K562 (cell line): ENCODE results near the gene ZFPM1. TPM values are rescaled to one million over a fixed set of nuclear protein-coding genes. Genes with fewer than 3 reads are reported as not detected.
A peak's percentile ranks its signal among the peaks of the same experiment; 100 is the strongest.

Experiments
- ARID3A ChIP-seq: IDR thresholded peaks from 2 replicates; pipeline ENCODE4 v1.6.1; 2012; ENCODE audit warnings: low read depth, low read length, improper control_type of control experiment, borderline replicate concordance
- BRCA1 ChIP-seq, 2 experiments: fragments of 450-650 bp in 1 of 2; sonication (generic) in 1 of 2; formaldehyde crosslinking in 1 of 2; IDR thresholded peaks; 2 replicates each; pipeline versions ENCODE4 v1.5.0 to v1.6.1; 2017 to 2020; ENCODE audit warnings: mild to moderate bottlenecking in 1 of 2, missing genetic modification reagents in 1 of 2
- LCOR ChIP-seq: sonication (generic); formaldehyde crosslinking; IDR thresholded peaks from 2 replicates; pipeline ENCODE4 v1.8.0; 2022; ENCODE audit warnings: mild to moderate bottlenecking, missing genetic modification reagents
- MBD2 ChIP-seq: sonication (generic); IDR thresholded peaks from 2 replicates; pipeline ENCODE4 v1.6.1; 2016; ENCODE audit warnings: low read depth, borderline replicate concordance
- MYC ChIP-seq, 2 experiments: fragments of 250-450 bp in 1 of 2; sonication (Bioruptor Pico) in 1 of 2; IDR thresholded peaks; 2 replicates each; pipeline versions ENCODE4 v1.5.1 to v1.6.1; 2012 to 2021; ENCODE audit warnings: low read depth in 2 of 2, borderline replicate concordance in 1 of 2, improper control_type of control experiment in 1 of 2, low read length in 1 of 2, mild to moderate bottlenecking in 1 of 2, moderate library complexity in 1 of 2
- MYNN ChIP-seq, 2 experiments: sonication (generic); formaldehyde crosslinking in 1 of 2; IDR thresholded peaks; 2 replicates each; pipeline versions ENCODE4 v1.5.0 to v1.6.1; 2016 to 2020; ENCODE audit warnings: antibody characterized with exemption in 1 of 2, missing genetic modification reagents in 1 of 2
- PHF8 ChIP-seq: fragments of 200-600 bp; sonication (generic); IDR thresholded peaks from 2 replicates; pipeline ENCODE4 v1.6.1; 2012; ENCODE audit warnings: mixed run types, mild to moderate bottlenecking, inconsistent platforms, low read length, moderate library complexity, borderline replicate concordance
- RREB1 ChIP-seq: fragments of 250-450 bp; sonication (Bioruptor Pico); IDR thresholded peaks from 2 replicates; pipeline ENCODE4 v1.4.0; 2020
- SLC30A9 ChIP-seq: fragments of 250-450 bp; sonication (Bioruptor Pico); IDR thresholded peaks from 2 replicates; pipeline ENCODE4 v1.8.0; 2022; ENCODE audit warnings: mild to moderate bottlenecking, moderate library complexity
- SREBF2 ChIP-seq: sonication (generic); formaldehyde crosslinking; IDR thresholded peaks from 2 replicates; pipeline ENCODE4 v1.4.0; 2020; ENCODE audit warnings: mild to moderate bottlenecking, missing genetic modification reagents
- TBP ChIP-seq: optimal IDR thresholded peaks from 2 replicates; pipeline ENCODE3; 2011; ENCODE audit warnings: low read depth, low read length, improper control_type of control experiment
- ZNF24 ChIP-seq: fragments of 450-650 bp; IDR thresholded peaks from 2 replicates; pipeline ENCODE4 v1.6.1; 2016
- ZNF3 ChIP-seq: fragments of 250-450 bp; sonication (Bioruptor Pico); IDR thresholded peaks from 2 replicates; pipeline ENCODE4 v1.5.0; 2021; ENCODE audit warnings: mild to moderate bottlenecking, moderate library complexity
- polyA plus RNA-seq, 8 experiments: library from polyadenylated mRNA; depleted of rRNA in 4 of 8; stranded (reverse) in 5 of 8; unstranded in 3 of 8; fragments of >200 nt; fragmentation: Nextera tagmentation in 2 of 8; fragmentation: Illumina TruSeq in 1 of 8; extraction: Ambion mirVana in 2 of 8; extraction: Trizol in 1 of 8; gene quantifications; 2 replicates each; pipeline versions ENCODE4 v1.2.1 to v1.2.3, GENCODE V29; 2011 to 2014; ENCODE audit warnings: inconsistent platforms in 1 of 8, missing spikeins in 1 of 8
- total RNA-seq, 7 experiments: library from RNA; depleted of rRNA in 6 of 7; stranded (reverse); fragments of >200 nt in 6 of 7; fragmentation: Illumina TruSeq in 2 of 7; extraction: Trizol in 2 of 7; gene quantifications; 2 replicates each; pipeline versions ENCODE4 v1.2.1 to v1.2.3, GENCODE V29; 2011 to 2021; ENCODE audit warnings: low replicate concordance in 1 of 7
- TF ChIP-seq, protein P1 (sequence below): fragments of 200-800 bp; sonication (Bioruptor generic); IDR thresholded peaks from 2 replicates; pipeline ENCODE4 v1.6.1; 2017; ENCODE audit warnings: missing genetic modification characterization, missing compliant biosample characterization
- TF ChIP-seq, protein P2 (sequence below): sonication (generic); formaldehyde crosslinking; IDR thresholded peaks from 2 replicates; pipeline ENCODE4 v1.8.1; 2023; ENCODE audit warnings: mild to moderate bottlenecking, missing genetic modification reagents, moderate library complexity

Gene ZFPM1
- total and polyA plus RNA-seq, 9 of the 15 experiments (the other 6 are each of a cell fraction or from before 2014, with no cell fraction given), result 0.03 to 35.9 (median 1.4) TPM

DNA sequence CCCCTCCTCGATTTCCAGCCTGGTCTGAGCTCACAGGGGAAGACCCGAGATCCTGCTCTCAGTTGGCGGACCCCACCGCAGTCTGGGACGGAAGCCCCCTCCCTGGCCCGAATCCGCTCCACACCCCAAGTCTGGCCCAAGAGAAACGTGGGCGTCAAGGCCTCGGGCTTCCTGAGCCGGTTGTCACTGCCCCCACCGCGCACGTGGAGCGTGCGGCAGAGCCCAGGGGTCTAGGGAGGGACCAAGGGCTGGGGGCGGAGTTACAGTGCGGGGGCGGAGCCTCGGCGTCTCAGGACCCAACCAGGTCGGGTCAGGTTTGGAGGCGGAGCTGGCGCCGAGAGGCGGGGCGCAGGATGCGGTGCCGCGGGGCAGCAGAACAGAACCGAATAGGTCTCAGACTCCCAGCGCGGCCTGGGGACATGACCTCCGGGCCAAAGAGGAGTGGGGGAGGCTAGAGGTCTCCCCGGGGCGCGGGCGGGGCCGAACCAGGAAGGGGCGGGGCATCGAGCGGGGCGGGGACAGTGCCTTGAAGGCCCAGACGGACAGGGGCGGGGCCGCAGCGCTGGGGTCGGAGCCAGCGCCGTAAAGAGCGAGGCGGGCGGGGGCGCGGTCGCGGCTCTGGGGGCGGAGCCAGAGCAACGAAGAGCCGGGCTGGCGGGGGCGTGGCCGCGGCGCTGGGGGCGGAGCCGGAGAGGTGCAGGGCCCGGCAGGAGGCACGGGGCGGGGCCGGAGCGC lies 431 bp upstream of the ZFPM1 start (continued):
- TF ChIP-seq BRCA1 (IDR thresholded peaks at IDR 0.05), result no peak
- TF ChIP-seq BRCA1 (CRISPR knock-in tag; IDR thresholded peaks at IDR 0.05), result 0 out of 2 replicates have a peak, but pooled peaks have one; percentile 30
- no peak for TF ChIP-seq ARID3A
- TF ChIP-seq SLC30A9 (CRISPR knock-in tag), result no peak
- TF ChIP-seq TBP, result peak; percentile 52
- TF ChIP-seq MBD2, result peak; percentile 32; the same call in 1 of the 2 replicates
- TF ChIP-seq ZNF3 (CRISPR knock-in tag), result no peak
- TF ChIP-seq, protein P1, sequence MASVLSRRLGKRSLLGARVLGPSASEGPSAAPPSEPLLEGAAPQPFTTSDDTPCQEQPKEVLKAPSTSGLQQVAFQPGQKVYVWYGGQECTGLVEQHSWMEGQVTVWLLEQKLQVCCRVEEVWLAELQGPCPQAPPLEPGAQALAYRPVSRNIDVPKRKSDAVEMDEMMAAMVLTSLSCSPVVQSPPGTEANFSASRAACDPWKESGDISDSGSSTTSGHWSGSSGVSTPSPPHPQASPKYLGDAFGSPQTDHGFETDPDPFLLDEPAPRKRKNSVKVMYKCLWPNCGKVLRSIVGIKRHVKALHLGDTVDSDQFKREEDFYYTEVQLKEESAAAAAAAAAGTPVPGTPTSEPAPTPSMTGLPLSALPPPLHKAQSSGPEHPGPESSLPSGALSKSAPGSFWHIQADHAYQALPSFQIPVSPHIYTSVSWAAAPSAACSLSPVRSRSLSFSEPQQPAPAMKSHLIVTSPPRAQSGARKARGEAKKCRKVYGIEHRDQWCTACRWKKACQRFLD (CRISPR knock-in tag), result no peak
- no peak for TF ChIP-seq RREB1
- TF ChIP-seq SREBF2, result peak; percentile 48; the same call in 1 of the 2 replicates
- TF ChIP-seq ZNF24, result no peak
- no peak for TF ChIP-seq MYNN (IDR thresholded peaks at IDR 0.05)
- TF ChIP-seq MYNN (CRISPR knock-in tag; IDR thresholded peaks at IDR 0.05), result no peak
- TF ChIP-seq, protein P2, sequence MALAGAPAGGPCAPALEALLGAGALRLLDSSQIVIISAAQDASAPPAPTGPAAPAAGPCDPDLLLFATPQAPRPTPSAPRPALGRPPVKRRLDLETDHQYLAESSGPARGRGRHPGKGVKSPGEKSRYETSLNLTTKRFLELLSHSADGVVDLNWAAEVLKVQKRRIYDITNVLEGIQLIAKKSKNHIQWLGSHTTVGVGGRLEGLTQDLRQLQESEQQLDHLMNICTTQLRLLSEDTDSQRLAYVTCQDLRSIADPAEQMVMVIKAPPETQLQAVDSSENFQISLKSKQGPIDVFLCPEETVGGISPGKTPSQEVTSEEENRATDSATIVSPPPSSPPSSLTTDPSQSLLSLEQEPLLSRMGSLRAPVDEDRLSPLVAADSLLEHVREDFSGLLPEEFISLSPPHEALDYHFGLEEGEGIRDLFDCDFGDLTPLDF (CRISPR knock-in tag), result peak; percentile 90
- peak; percentile 92 for TF ChIP-seq MYC (IDR thresholded peaks at IDR 0.05; ENCODE audit: low read depth, low read length)
- peak; percentile 93 for TF ChIP-seq MYC (CRISPR knock-in tag; IDR thresholded peaks at IDR 0.05; ENCODE audit: borderline replicate concordance, low read depth)
- TF ChIP-seq PHF8, result peak; percentile 24; the same call in 1 of the 2 replicates
- TF ChIP-seq LCOR (CRISPR knock-in tag), result peak; percentile 48; the same call in 1 of the 2 replicates
